Uterus (tissue), 4 donors: ENCODE data around the gene ANKRD65. TPM values are rescaled to one million over a fixed set of nuclear protein-coding genes. Genes with fewer than 3 reads are reported as not detected.
"Not testable (repeated sequence)": the region's sequence is repeated elsewhere in the genome, so short reads cannot be mapped to it uniquely, and the experiment has no call there.

Experiments
- DNase-seq, 2 donors: peaks; one replicate each; pipeline ENCODE4 v3.0.0-alpha.2; 2019 to 2020
- H3K27ac ChIP-seq, 2 donors: fragments of 200-600 bp; sonication (generic); 1 replicate in 1 of 2; 2 replicates in 1 of 2; pipeline ENCODE4 v1.5.1; 2016 to 2018
- H3K27me3 ChIP-seq, 2 donors: fragments of 200-600 bp; sonication (generic); one replicate each; pipeline ENCODE4 v1.5.1; 2018 to 2019; ENCODE audit warnings: control low read depth in 1 of 2
- H3K36me3 ChIP-seq, 2 donors: fragments of 200-600 bp; sonication (generic); one replicate each; pipeline ENCODE4 v1.5.1; 2019; ENCODE audit warnings: control low read depth in 1 of 2
- H3K4me1 ChIP-seq, 2 donors: fragments of 200-600 bp; sonication (generic); one replicate each; pipeline ENCODE4 v1.5.1; 2018 to 2019; ENCODE audit warnings: control low read depth in 1 of 2
- H3K4me3 ChIP-seq, 2 donors: fragments of 200-600 bp; sonication (generic); 1 replicate in 1 of 2; 2 replicates in 1 of 2; pipeline ENCODE4 v1.5.1; 2018 to 2019; ENCODE audit warnings: mild to moderate bottlenecking in 1 of 2
- H3K9me3 ChIP-seq, 2 donors: fragments of 200-600 bp; sonication (generic); one replicate each; pipeline ENCODE4 v1.5.1; 2019; ENCODE audit warnings: control low read depth in 1 of 2
- POLR2A ChIP-seq, 2 donors: fragments of 450-650 bp; IDR thresholded peaks; one replicate each; pipeline ENCODE4 v1.6.1; 2016; ENCODE audit warnings: antibody characterized with exemption in 2 of 2, mild to moderate bottlenecking in 1 of 2, moderate library complexity in 1 of 2
- intact Hi-C: fragments of 100-400 bp; cut with DNase I; formaldehyde crosslinking; loops from one replicate; pipeline ENCODE4 v1.15.1; 2023; ENCODE audit warnings: low total_unique reads
- total RNA-seq, 4 donors: library from RNA; depleted of rRNA in 3 of 4; stranded (reverse); fragments of >200 nt in 3 of 4; gene quantifications; one replicate each; pipeline versions ENCODE4 v1.1.0 to v1.2.4, GENCODE V29; 2014 to 2023
- TF ChIP-seq, protein P1 (sequence below), 4 experiments: fragments of 200-600 bp in 2 of 4; fragments of 450-650 bp in 2 of 4; sonication (generic) in 2 of 4; IDR thresholded peaks; one replicate each; pipeline ENCODE4 v1.5.1; 2016 to 2019; ENCODE audit warnings: antibody characterized with exemption in 4 of 4, mild to moderate bottlenecking in 2 of 4, moderate library complexity in 1 of 4
- donor health status: DM: yes; HTN: yes; CAD: no.

The ANKRD65 gene
- total RNA-seq, 4 donors from 2014 or later = 1.3 to 20.0 (median 6.7) TPM

GRCh38 chr1:1406101-1406820, 14.8 kb downstream of the ANKRD65 start:
- no peak for TF ChIP-seq POLR2A (IDR thresholded peaks at IDR 0.05)
- TF ChIP-seq, protein P1, sequence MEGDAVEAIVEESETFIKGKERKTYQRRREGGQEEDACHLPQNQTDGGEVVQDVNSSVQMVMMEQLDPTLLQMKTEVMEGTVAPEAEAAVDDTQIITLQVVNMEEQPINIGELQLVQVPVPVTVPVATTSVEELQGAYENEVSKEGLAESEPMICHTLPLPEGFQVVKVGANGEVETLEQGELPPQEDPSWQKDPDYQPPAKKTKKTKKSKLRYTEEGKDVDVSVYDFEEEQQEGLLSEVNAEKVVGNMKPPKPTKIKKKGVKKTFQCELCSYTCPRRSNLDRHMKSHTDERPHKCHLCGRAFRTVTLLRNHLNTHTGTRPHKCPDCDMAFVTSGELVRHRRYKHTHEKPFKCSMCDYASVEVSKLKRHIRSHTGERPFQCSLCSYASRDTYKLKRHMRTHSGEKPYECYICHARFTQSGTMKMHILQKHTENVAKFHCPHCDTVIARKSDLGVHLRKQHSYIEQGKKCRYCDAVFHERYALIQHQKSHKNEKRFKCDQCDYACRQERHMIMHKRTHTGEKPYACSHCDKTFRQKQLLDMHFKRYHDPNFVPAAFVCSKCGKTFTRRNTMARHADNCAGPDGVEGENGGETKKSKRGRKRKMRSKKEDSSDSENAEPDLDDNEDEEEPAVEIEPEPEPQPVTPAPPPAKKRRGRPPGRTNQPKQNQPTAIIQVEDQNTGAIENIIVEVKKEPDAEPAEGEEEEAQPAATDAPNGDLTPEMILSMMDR (IDR thresholded peaks at IDR 0.05) = no peak
- peaks cover 7 to 19% of the 10 kb centered on the region in 2 donors for H3K4me1 ChIP-seq

GRCh38 chr1:1403653-1404052, 17.4 kb downstream of the ANKRD65 start:
- Histone ChIP-seq H3K27ac (no peak overlapping the region), H3K9me3 (no peaks in the 10 kb centered on the region), H3K27me3 (no peaks in the 10 kb centered on the region), H3K4me3 (no peak overlapping the region), H3K36me3 (no peaks in the 10 kb centered on the region), H3K4me1 (peaks cover 14 to 19% of the 10 kb centered on the region in 2 donors)
- TF ChIP-seq, protein P1 (IDR thresholded peaks at IDR 0.05) = no peak
- no peak for TF ChIP-seq POLR2A (IDR thresholded peaks at IDR 0.05)
- DNase-seq = no peak
- intact Hi-C loops = no loop called here

More at GRCh38 chr1:1406101-1406820, 14.8 kb downstream of the ANKRD65 start:
- Histone ChIP-seq H3K27me3 (no peaks in the 10 kb centered on the region), H3K27ac (peak overlapping the region; percentile 72 to 82), H3K36me3 (no peaks in the 10 kb centered on the region), H3K9me3 (no peaks in the 10 kb centered on the region), H3K4me3 (peak overlapping the region; percentile 84 to 88)
- intact Hi-C loops = no loop called here
- DNase-seq = no peak

GRCh38 chr1:1402901-1403392, 18.1 kb downstream of the ANKRD65 start:
- intact Hi-C loops, H3K9me3 ChIP-seq, DNase-seq: not testable (repeated sequence)

GRCh38 chr1:1402072-1402900, 18.8 kb downstream of the ANKRD65 start:
- Histone ChIP-seq H3K9me3 (no peaks in the 10 kb centered on the region), H3K4me1 (peaks cover 17 to 25% of the 10 kb centered on the region in 2 donors), H3K36me3 (no peaks in the 10 kb centered on the region), H3K27ac (no peak overlapping the region), H3K27me3 (no peaks in the 10 kb centered on the region), H3K4me3 (no peak overlapping the region)
- TF ChIP-seq, protein P1 (IDR thresholded peaks at IDR 0.05) = peak in 2 of 4 experiments; percentile 6 to 16
- no peak for TF ChIP-seq POLR2A (IDR thresholded peaks at IDR 0.05)
- DNase-seq = no peak
- intact Hi-C loops = no loop called here

More at GRCh38 chr1:1402901-1403392, 18.1 kb downstream of the ANKRD65 start:
- peaks cover 12 to 19% of the 10 kb centered on the region in 2 donors for H3K4me1 ChIP-seq
- H3K36me3 ChIP-seq, H3K4me3 ChIP-seq, H3K27ac ChIP-seq, H3K27me3 ChIP-seq: not testable (repeated sequence)

GRCh38 chr1:1401457-1402010, 19.5 kb downstream of the ANKRD65 start:
- TF ChIP-seq, protein P1 (IDR thresholded peaks at IDR 0.05) = no peak
- TF ChIP-seq POLR2A (IDR thresholded peaks at IDR 0.05) = no peak
- intact Hi-C loops = no loop called here
- DNase-seq = no peak
- Histone ChIP-seq H3K27ac (no peak overlapping the region), H3K27me3 (no peaks in the 10 kb centered on the region), H3K4me3 (no peak overlapping the region), H3K9me3 (no peaks in the 10 kb centered on the region), H3K4me1 (peaks cover 17 to 25% of the 10 kb centered on the region in 2 donors), H3K36me3 (no peaks in the 10 kb centered on the region)
